HEK293 (cell line): Measurements from ENCODE around the gene THSD7A.

ENCODE experiments used
- CTCF ChIA-PET: fragments of 350-600 bp; formaldehyde crosslinking; extraction: SDS; loops from one replicate; lab custom pipeline; 2021; ENCODE audit warnings: antibody characterized with exemption; lab: Yijun Ruan, JAX
- POLR2A ChIA-PET: fragments of 300-600 bp; formaldehyde crosslinking; extraction: SDS; loops from one replicate; lab custom pipeline; 2020; ENCODE audit warnings: antibody characterized with exemption, inconsistent platforms; lab: Yijun Ruan, JAX
- H3K27ac ChIP-seq: fragments of 200-500 bp; sonication (Bioruptor generic); 2 replicates; pipeline ENCODE4 v1.5.1; 2014; ENCODE audit warnings: low read depth, low read length, control low read depth, inconsistent platforms; ENCODE audit errors: extremely low read depth
- H3K36me3 ChIP-seq, 2 experiments: fragments of 200-500 bp in 1 of 2; sonication (Bioruptor generic) in 1 of 2; 1 replicate in 1 of 2; 2 replicates in 1 of 2; pipeline ENCODE4 v1.5.1; 2014 to 2017; ENCODE audit warnings: inconsistent platforms in 2 of 2, low read length in 2 of 2; ENCODE audit not compliant: control insufficient read depth in 2 of 2, insufficient read depth in 1 of 2
- H3K4me1 ChIP-seq: fragments of 200-500 bp; sonication (Bioruptor generic); 2 replicates; pipeline ENCODE4 v1.5.1; 2014; ENCODE audit warnings: mild to moderate bottlenecking, low read length, inconsistent platforms; ENCODE audit not compliant: control insufficient read depth, insufficient read depth
- H3K4me3 ChIP-seq: 2 replicates; pipeline ENCODE4 v1.5.1; 2011; ENCODE audit warnings: low read depth, mild to moderate bottlenecking, control low read depth, low read length, moderate library complexity
- H3K9me3 ChIP-seq: fragments of 200-500 bp; sonication (Bioruptor generic); 2 replicates; pipeline ENCODE4 v1.5.1; 2014; ENCODE audit warnings: low read depth, low read length, inconsistent platforms; ENCODE audit not compliant: control insufficient read depth, insufficient read depth
- GLI2 ChIP-seq: fragments of 450-650 bp; formaldehyde crosslinking; IDR thresholded peaks from 2 replicates; pipeline ENCODE4; 2017; ENCODE audit warnings: missing biosample characterization, missing genetic modification characterization, low read depth, borderline replicate concordance
- KLF1 ChIP-seq: fragments of 450-650 bp; formaldehyde crosslinking; IDR thresholded peaks from 2 replicates; pipeline ENCODE4 v1.5.1; 2016; ENCODE audit warnings: missing biosample characterization, missing genetic modification characterization
- KLF7 ChIP-seq: fragments of 450-650 bp; formaldehyde crosslinking; IDR thresholded peaks from 2 replicates; pipeline ENCODE4 v1.5.1; 2016; ENCODE audit warnings: missing biosample characterization, missing genetic modification characterization, borderline replicate concordance
- OVOL3 ChIP-seq: fragments of 450-650 bp; formaldehyde crosslinking; IDR thresholded peaks from 2 replicates; pipeline ENCODE4 v1.5.1; 2016; ENCODE audit warnings: missing biosample characterization, missing genetic modification characterization
- SCRT2 ChIP-seq: fragments of 450-650 bp; formaldehyde crosslinking; IDR thresholded peaks from 2 replicates; pipeline ENCODE4 v1.5.1; 2016; ENCODE audit warnings: missing biosample characterization, missing genetic modification characterization
- SP7 ChIP-seq: fragments of 450-650 bp; formaldehyde crosslinking; IDR thresholded peaks from 2 replicates; pipeline ENCODE4 v1.5.1; 2016; ENCODE audit warnings: missing biosample characterization, missing genetic modification characterization
- TCF7L2 ChIP-seq: IDR thresholded peaks from 2 replicates; pipeline ENCODE4 v1.6.1; 2011; ENCODE audit warnings: low read depth, mild to moderate bottlenecking, inconsistent platforms, low read length, moderate library complexity, borderline replicate concordance
- ZBTB10 ChIP-seq: fragments of 450-650 bp; formaldehyde crosslinking; IDR thresholded peaks from 2 replicates; pipeline ENCODE4 v1.5.1; 2016; ENCODE audit warnings: missing biosample characterization, missing genetic modification characterization
- ZBTB26 ChIP-seq: fragments of 450-650 bp; formaldehyde crosslinking; optimal IDR thresholded peaks from 2 replicates; pipeline ENCODE3; 2016; ENCODE audit warnings: missing biosample characterization, mild to moderate bottlenecking, missing genetic modification characterization
- ZEB2 ChIP-seq: fragments of 450-650 bp; formaldehyde crosslinking; IDR thresholded peaks from 2 replicates; pipeline ENCODE4 v1.5.1; 2016; ENCODE audit warnings: missing biosample characterization, missing genetic modification characterization
- ZFP69B ChIP-seq: fragments of 450-650 bp; formaldehyde crosslinking; IDR thresholded peaks from 2 replicates; pipeline ENCODE4 v1.5.1; 2016; ENCODE audit warnings: missing biosample characterization, missing genetic modification characterization
- ZNF114 ChIP-seq: fragments of 450-650 bp; formaldehyde crosslinking; IDR thresholded peaks from 2 replicates; pipeline ENCODE4 v1.5.0; 2017; ENCODE audit warnings: missing biosample characterization, missing genetic modification characterization
- ZNF140 ChIP-seq: fragments of 450-650 bp; formaldehyde crosslinking; IDR thresholded peaks from 2 replicates; pipeline ENCODE4 v1.5.1; 2016; ENCODE audit warnings: missing biosample characterization, missing genetic modification characterization
- ZNF169 ChIP-seq: fragments of 450-650 bp; formaldehyde crosslinking; IDR thresholded peaks from 2 replicates; pipeline ENCODE4 v1.5.1; 2016; ENCODE audit warnings: missing biosample characterization, missing genetic modification characterization
- ZNF184 ChIP-seq: fragments of 450-650 bp; IDR thresholded peaks from 2 replicates; pipeline ENCODE4 v1.5.1; 2018; ENCODE audit warnings: missing biosample characterization, mild to moderate bottlenecking, missing genetic modification characterization
- ZNF19 ChIP-seq: fragments of 450-650 bp; formaldehyde crosslinking; IDR thresholded peaks from 2 replicates; pipeline ENCODE4; 2016; ENCODE audit warnings: missing biosample characterization, missing genetic modification characterization, low read depth
- ZNF221 ChIP-seq: fragments of 450-650 bp; formaldehyde crosslinking; IDR thresholded peaks from 2 replicates; pipeline ENCODE4 v1.5.1; 2017; ENCODE audit warnings: missing biosample characterization, missing genetic modification characterization, borderline replicate concordance
- ZNF23 ChIP-seq: fragments of 450-650 bp; formaldehyde crosslinking; IDR thresholded peaks from 2 replicates; pipeline ENCODE4 v1.5.1; 2016; ENCODE audit warnings: missing biosample characterization, missing genetic modification characterization, borderline replicate concordance
- ZNF280C ChIP-seq: fragments of 450-650 bp; formaldehyde crosslinking; IDR thresholded peaks from 2 replicates; pipeline ENCODE4 v1.5.1; 2016; ENCODE audit warnings: missing biosample characterization, missing genetic modification characterization
- ZNF311 ChIP-seq: fragments of 450-650 bp; formaldehyde crosslinking; IDR thresholded peaks from 2 replicates; pipeline ENCODE4 v1.5.1; 2017; ENCODE audit warnings: missing biosample characterization, missing genetic modification characterization, borderline replicate concordance
- ZNF354C ChIP-seq: fragments of 450-650 bp; formaldehyde crosslinking; IDR thresholded peaks from 2 replicates; pipeline ENCODE4 v1.5.1; 2016; ENCODE audit warnings: missing biosample characterization, missing genetic modification characterization, low read depth, borderline replicate concordance
- ZNF501 ChIP-seq: fragments of 450-650 bp; formaldehyde crosslinking; IDR thresholded peaks from 2 replicates; pipeline ENCODE4 v1.5.1; 2016; ENCODE audit warnings: missing biosample characterization, missing genetic modification characterization
- ZNF529 ChIP-seq: fragments of 450-650 bp; formaldehyde crosslinking; IDR thresholded peaks from 2 replicates; pipeline ENCODE4 v1.5.1; 2017; ENCODE audit warnings: missing genetic modification characterization, missing biosample characterization; ENCODE audit not compliant: insufficient replicate concordance
- ZNF571 ChIP-seq: fragments of 450-650 bp; formaldehyde crosslinking; IDR thresholded peaks from 2 replicates; pipeline ENCODE4 v1.5.0; 2017; ENCODE audit warnings: missing biosample characterization, missing genetic modification characterization
- ZNF596 ChIP-seq: fragments of 450-650 bp; IDR thresholded peaks from 2 replicates; pipeline ENCODE4 v1.5.0; 2018; ENCODE audit warnings: missing biosample characterization, mild to moderate bottlenecking, missing genetic modification characterization, moderate library complexity
- ZNF624 ChIP-seq: fragments of 450-650 bp; formaldehyde crosslinking; IDR thresholded peaks from 2 replicates; pipeline ENCODE4 v1.5.1; 2017; ENCODE audit warnings: missing biosample characterization, missing genetic modification characterization
- ZNF626 ChIP-seq: fragments of 450-650 bp; sonication (Bioruptor Pico); formaldehyde crosslinking; IDR thresholded peaks from 2 replicates; pipeline ENCODE4 v1.5.1; 2018; ENCODE audit warnings: missing biosample characterization, missing genetic modification characterization, inconsistent platforms
- ZNF692 ChIP-seq: fragments of 450-650 bp; formaldehyde crosslinking; IDR thresholded peaks from 2 replicates; pipeline ENCODE4 v1.5.1; 2016; ENCODE audit warnings: missing biosample characterization, missing genetic modification characterization
- ZNF785 ChIP-seq: fragments of 450-650 bp; formaldehyde crosslinking; IDR thresholded peaks from 2 replicates; pipeline ENCODE4 v1.5.1; 2016; ENCODE audit warnings: missing biosample characterization, missing genetic modification characterization
- ZNF837 ChIP-seq: fragments of 450-650 bp; formaldehyde crosslinking; IDR thresholded peaks from 2 replicates; pipeline ENCODE4 v1.5.1; 2016; ENCODE audit warnings: missing biosample characterization, missing genetic modification characterization

The THSD7A gene

GRCh38 chr7:11819271-11819670, 12.7 kb downstream of the THSD7A start:
- POLR2A ChIA-PET = no interaction called here
- Histone ChIP-seq H3K4me1 (no peaks in the 10 kb centered on the region), H3K27ac (no peak overlapping the region)
- TF ChIP-seq ZNF785 (tag by site-specific recombination) (no peak), ZNF140 (tag by site-specific recombination) (no peak), ZNF114 (tag by site-specific recombination) (no peak), ZNF501 (tag by site-specific recombination) (no peak), ZNF624 (no peak), TCF7L2 (no peak), ZNF354C (tag by site-specific recombination) (no peak), SP7 (tag by site-specific recombination) (no peak), ZNF19 (tag by site-specific recombination) (no peak), ZNF184 (tag by site-specific recombination) (no peak), SCRT2 (tag by site-specific recombination) (no peak), ZNF221 (tag by site-specific recombination) (no peak), ZNF596 (no peak), ZNF529 (tag by site-specific recombination) (no peak), ZBTB26 (tag by site-specific recombination) (no peak), GLI2 (no peak), ZNF311 (tag by site-specific recombination) (no peak)
- TF ChIP-seq, all 188 proteins: peak for 0
- Histone ChIP-seq H3K36me3 (no peaks in the 10 kb centered on the region), H3K4me3 (no peak overlapping the region), H3K9me3 (no peaks in the 10 kb centered on the region)
- CTCF ChIA-PET = no interaction called here

- ChIA-PET CTCF (no interaction called here), POLR2A (no interaction called here)
- H3K9me3 ChIP-seq = no peaks in the 10 kb centered on the region
- H3K27ac ChIP-seq = no peak overlapping the region
- H3K36me3 ChIP-seq = no peaks in the 10 kb centered on the region
- no peak overlapping the region for H3K4me3 ChIP-seq
- TF ChIP-seq ZNF571 (tag by site-specific recombination) = no peak
- no peak for TF ChIP-seq KLF1 (tag by site-specific recombination)
- no peak for TF ChIP-seq ZNF23 (tag by site-specific recombination)
- no peak for TF ChIP-seq KLF7 (tag by site-specific recombination)
- TF ChIP-seq ZNF837 (tag by site-specific recombination) = no peak
- no peak for TF ChIP-seq ZNF169 (tag by site-specific recombination)
- no peak for TF ChIP-seq ZBTB26 (tag by site-specific recombination)
- TF ChIP-seq ZEB2 (tag by site-specific recombination) = no peak
- TF ChIP-seq ZNF626 = no peak
- no peak for TF ChIP-seq ZBTB10 (tag by site-specific recombination)
- no peak for TF ChIP-seq ZNF280C
- TF ChIP-seq ZFP69B (tag by site-specific recombination) = no peak
- no peak for TF ChIP-seq OVOL3 (tag by site-specific recombination)
- no peak for TF ChIP-seq ZNF692 (tag by site-specific recombination)
- H3K4me1 ChIP-seq = no peaks in the 10 kb centered on the region
Measured at GRCh38 chr7:11818281-11818680, 13.7 kb downstream of the THSD7A start.
